Neuronal stem cell (in vitro differentiated cells): ENCODE measurements around the gene SNX24.

Experiments
- DNase-seq: peaks from one replicate; pipeline ENCODE4 v3.0.0-alpha.2; 2013; ENCODE audit warnings: low spot score
- H2AFZ ChIP-seq: one replicate; pipeline ENCODE4 v1.6.1; 2013; ENCODE audit warnings: mild to moderate bottlenecking, low read length, inconsistent platforms
- H2AK5ac ChIP-seq: 2 replicates; pipeline ENCODE4 v1.6.1; 2013; ENCODE audit warnings: low read depth, mild to moderate bottlenecking, inconsistent platforms, low read length, moderate library complexity, mixed read lengths
- H2BK120ac ChIP-seq: 2 replicates; pipeline ENCODE4 v1.6.1; 2013; ENCODE audit warnings: low read depth, mild to moderate bottlenecking, inconsistent platforms, low read length, moderate library complexity, mixed read lengths
- H2BK12ac ChIP-seq: one replicate; pipeline ENCODE4 v1.6.1; 2013; ENCODE audit warnings: low read length, inconsistent platforms
- H2BK15ac ChIP-seq: 2 replicates; pipeline ENCODE4 v1.6.1; 2013; ENCODE audit warnings: mild to moderate bottlenecking, low read length, inconsistent platforms, mixed read lengths
- H2BK5ac ChIP-seq: one replicate; pipeline ENCODE4 v1.6.1; 2013; ENCODE audit warnings: inconsistent platforms, mild to moderate bottlenecking, low read length, moderate library complexity
- H3K14ac ChIP-seq: one replicate; pipeline ENCODE4 v1.6.1; 2013; ENCODE audit warnings: low read length, inconsistent platforms
- H3K18ac ChIP-seq: 2 replicates; pipeline ENCODE4 v1.6.1; 2013; ENCODE audit warnings: low read length, inconsistent platforms
- H3K23ac ChIP-seq: 2 replicates; pipeline ENCODE4 v1.6.1; 2013; ENCODE audit warnings: low read depth, mild to moderate bottlenecking, mixed read lengths, low read length, inconsistent platforms; ENCODE audit not compliant: poor library complexity
- H3K27ac ChIP-seq: replicated peaks from 3 replicates; pipeline ENCODE4 v1.5.1; 2013; ENCODE audit warnings: low read length, inconsistent platforms
- H3K27me3 ChIP-seq, 3 experiments: 2 replicates each; pipeline ENCODE4 v1.6.1; 2013; ENCODE audit warnings: low read length in 3 of 3, mild to moderate bottlenecking in 2 of 3, inconsistent platforms in 1 of 3, low read depth in 1 of 3, mixed read lengths in 1 of 3, moderate library complexity in 1 of 3; ENCODE audit not compliant: control insufficient read depth in 3 of 3, insufficient read depth in 3 of 3
- H3K36me3 ChIP-seq, 2 donors: replicated peaks in 1 of 2; 2 replicates each; pipeline ENCODE4 v1.6.1; 2013; ENCODE audit warnings: low read length in 2 of 2; ENCODE audit not compliant: control insufficient read depth in 2 of 2, insufficient read depth in 2 of 2
- H3K4ac ChIP-seq: 2 replicates; pipeline ENCODE4 v1.6.1; 2013; ENCODE audit warnings: inconsistent platforms, mild to moderate bottlenecking, low read length, moderate library complexity
- H3K4me1 ChIP-seq, 2 donors: 1 replicate in 1 of 2; 2 replicates in 1 of 2; pipeline ENCODE4 v1.6.1; 2013; ENCODE audit warnings: low read length in 2 of 2, low read depth in 1 of 2; ENCODE audit not compliant: control insufficient read depth in 2 of 2, insufficient read depth in 1 of 2
- H3K4me2 ChIP-seq: one replicate; pipeline ENCODE4 v1.6.1; 2013; ENCODE audit warnings: mild to moderate bottlenecking, low read length, inconsistent platforms; ENCODE audit not compliant: insufficient read depth, poor library complexity, severe bottlenecking
- H3K4me3 ChIP-seq, 2 donors: 2 replicates each; pipeline ENCODE4 v1.5.1; 2013; ENCODE audit warnings: low read length in 2 of 2, mild to moderate bottlenecking in 2 of 2, inconsistent platforms in 1 of 2, moderate library complexity in 1 of 2
- H3K79me1 ChIP-seq: one replicate; pipeline ENCODE4 v1.6.1; 2013; ENCODE audit warnings: low read depth, mild to moderate bottlenecking, inconsistent platforms, low read length, moderate library complexity
- H3K9ac ChIP-seq: one replicate; pipeline ENCODE4 v1.6.1; 2013; ENCODE audit warnings: mild to moderate bottlenecking, low read depth, low read length, inconsistent platforms; ENCODE audit not compliant: poor library complexity
- H3K9me3 ChIP-seq, 2 donors: replicated peaks in 1 of 2; 2 replicates each; pipeline versions ENCODE3 to v1.6.1; 2013; ENCODE audit warnings: low read length in 2 of 2, mild to moderate bottlenecking in 2 of 2, inconsistent platforms in 1 of 2, low read depth in 1 of 2, mixed read lengths in 1 of 2, moderate library complexity in 1 of 2; ENCODE audit not compliant: control insufficient read depth in 2 of 2, insufficient read depth in 1 of 2
- H4K8ac ChIP-seq: one replicate; pipeline ENCODE4 v1.6.1; 2013; ENCODE audit warnings: low read depth, mild to moderate bottlenecking, inconsistent platforms, low read length, moderate library complexity
- H4K91ac ChIP-seq: one replicate; pipeline ENCODE4 v1.6.1; 2013; ENCODE audit warnings: low read length, low read depth, mild to moderate bottlenecking, inconsistent platforms; ENCODE audit not compliant: poor library complexity
- WGBS, 2 donors: extraction: QIAGEN DNeasy Blood & Tissue Kit; methylation state at CpG; one replicate each; pipeline ENCODE4 v1.1.7; 2013; ENCODE audit warnings: missing lambda C conversion rate in 2 of 2, mixed read lengths in 1 of 2; ENCODE audit not compliant: insufficient read length in 2 of 2, insufficient replicate concordance in 1 of 2; ENCODE audit errors: extremely low coverage in 2 of 2; 5-methylcytosine and 5-hydroxymethylcytosine counted together

The SNX24 gene

DNA sequence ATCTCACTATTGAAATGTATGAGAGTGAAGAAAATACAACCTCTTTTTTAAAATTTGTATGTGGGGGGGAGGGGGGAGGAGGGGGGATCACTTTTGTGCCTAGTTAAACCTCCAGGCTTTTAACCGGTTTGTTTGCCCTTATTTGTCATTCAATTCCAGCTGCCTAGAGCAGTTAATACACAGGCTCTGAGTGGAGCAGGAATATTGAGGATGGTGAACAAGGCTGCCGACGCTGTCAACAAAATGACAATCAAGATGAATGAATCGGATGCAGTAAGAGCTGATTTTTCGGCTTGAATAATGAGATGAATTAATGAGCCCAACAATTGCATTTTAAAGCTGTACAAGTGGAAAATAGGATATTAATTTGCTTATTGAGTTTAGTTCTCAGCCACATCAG is 28.7 kb upstream of the SNX24 start:
- WGBS, 2 donors: no CpG with 5 or more reads among the region's 5 CpGs
- no peak overlapping the region for H3K9ac ChIP-seq
- no peak for DNase-seq
- no peak overlapping the region for H3K4me3 ChIP-seq
- H3K4me1 ChIP-seq: peaks cover 2 to 4% of the 10 kb centered on the region in 2 donors
- no peak overlapping the region for H3K14ac ChIP-seq
- no peak overlapping the region for H3K4ac ChIP-seq
- no peak overlapping the region for H2BK5ac ChIP-seq
- no peaks in the 10 kb centered on the region for H3K9me3 ChIP-seq
- no peaks in the 10 kb centered on the region for H3K27me3 ChIP-seq
- H2BK15ac ChIP-seq: no peak overlapping the region
- H2AK5ac ChIP-seq: no peak overlapping the region
- no peak overlapping the region for H2AFZ ChIP-seq
- H2BK12ac ChIP-seq: no peak overlapping the region
- H3K23ac ChIP-seq: no peak overlapping the region
- H4K91ac ChIP-seq: no peak overlapping the region
- H3K4me2 ChIP-seq: no peak overlapping the region
- H2BK120ac ChIP-seq: no peak overlapping the region
- H4K8ac ChIP-seq: no peak overlapping the region
- peaks cover 0 to 47% of the 10 kb centered on the region in 2 donors for H3K36me3 ChIP-seq
- no peak overlapping the region for H3K18ac ChIP-seq
- H3K79me1 ChIP-seq: no peaks in the 10 kb centered on the region
- no peak overlapping the region for H3K27ac ChIP-seq

DNA sequence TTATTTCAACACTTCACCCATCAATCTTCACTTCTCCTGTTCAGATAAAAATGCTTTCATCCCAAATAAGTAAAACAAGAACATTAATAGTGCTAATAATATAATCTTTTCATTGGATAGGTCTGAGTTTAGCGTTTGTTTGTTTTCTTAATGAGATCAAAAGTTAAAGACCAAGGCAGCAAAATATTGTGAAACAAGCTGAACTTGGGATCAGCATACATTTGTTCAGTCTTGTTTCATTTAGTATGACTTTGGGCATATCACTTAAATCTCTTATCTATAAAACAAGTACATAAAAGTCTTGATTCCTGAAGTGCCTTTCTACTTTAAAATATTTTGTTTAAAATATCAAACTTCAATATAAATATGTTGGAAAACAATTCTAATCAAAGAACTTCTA is 13.4 kb upstream of the SNX24 start:
- H4K91ac ChIP-seq: no peak overlapping the region
- no peak overlapping the region for H3K27ac ChIP-seq
- H3K14ac ChIP-seq: no peak overlapping the region
- H4K8ac ChIP-seq: no peak overlapping the region
- H3K18ac ChIP-seq: no peak overlapping the region
- no peak overlapping the region for H2BK5ac ChIP-seq
- DNase-seq: no peak
- no peak overlapping the region for H3K9ac ChIP-seq
- no CpG with 5 or more reads among the region's 1 CpG for WGBS, 2 donors
- H3K27me3 ChIP-seq: no peaks in the 10 kb centered on the region
- no peak overlapping the region for H2AK5ac ChIP-seq
- H2BK120ac ChIP-seq: no peak overlapping the region
- no peaks in the 10 kb centered on the region for H3K9me3 ChIP-seq
- no peaks in the 10 kb centered on the region for H3K79me1 ChIP-seq
- no peak overlapping the region for H3K4me2 ChIP-seq
- H3K36me3 ChIP-seq: peaks cover 0 to 37% of the 10 kb centered on the region in 2 donors
- H3K4me3 ChIP-seq: no peak overlapping the region
- no peak overlapping the region for H2AFZ ChIP-seq
- H3K23ac ChIP-seq: no peak overlapping the region
- no peak overlapping the region for H2BK15ac ChIP-seq
- H2BK12ac ChIP-seq: no peak overlapping the region
- no peak overlapping the region for H3K4ac ChIP-seq
- H3K4me1 ChIP-seq: no peaks in the 10 kb centered on the region

DNA sequence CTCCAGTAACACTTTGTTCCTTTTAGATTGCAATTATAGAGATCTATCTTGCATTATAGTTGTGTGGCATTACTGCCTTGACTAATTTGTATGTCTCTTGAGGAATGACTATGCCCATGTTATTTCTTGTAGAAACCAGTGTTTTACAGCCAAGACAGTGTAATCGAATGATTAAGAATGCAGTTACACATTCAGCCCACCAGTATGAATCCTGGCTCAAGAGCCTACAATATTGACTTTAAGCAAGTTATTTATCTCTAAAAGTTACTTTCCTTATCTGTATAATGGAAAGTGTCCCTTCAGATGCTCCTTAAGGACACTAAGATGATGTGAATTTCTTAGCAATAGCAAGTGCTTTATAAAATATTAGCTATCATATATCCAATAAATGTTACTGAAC is 9.7 kb upstream of the SNX24 start:
- no peak overlapping the region for H3K23ac ChIP-seq
- no peak overlapping the region for H2AK5ac ChIP-seq
- no peak overlapping the region for H3K18ac ChIP-seq
- no peak overlapping the region for H2BK15ac ChIP-seq
- no peaks in the 10 kb centered on the region for H3K27me3 ChIP-seq
- peaks cover 0 to 6% of the 10 kb centered on the region in 2 donors for H3K36me3 ChIP-seq
- H4K8ac ChIP-seq: no peak overlapping the region
- WGBS, 2 donors: no CpG with 5 or more reads among the region's 1 CpG
- no peak overlapping the region for H3K27ac ChIP-seq
- H3K4me1 ChIP-seq: no peaks in the 10 kb centered on the region
- no peak overlapping the region for H3K4me2 ChIP-seq
- H2BK5ac ChIP-seq: no peak overlapping the region
- H3K9me3 ChIP-seq: no peaks in the 10 kb centered on the region
- H2BK12ac ChIP-seq: no peak overlapping the region
- no peak overlapping the region for H3K9ac ChIP-seq
- no peak overlapping the region for H3K4me3 ChIP-seq
- no peak overlapping the region for H2AFZ ChIP-seq
- no peak for DNase-seq
- H2BK120ac ChIP-seq: no peak overlapping the region
- no peak overlapping the region for H4K91ac ChIP-seq
- H3K14ac ChIP-seq: no peak overlapping the region
- H3K4ac ChIP-seq: no peak overlapping the region
- no peaks in the 10 kb centered on the region for H3K79me1 ChIP-seq

DNA sequence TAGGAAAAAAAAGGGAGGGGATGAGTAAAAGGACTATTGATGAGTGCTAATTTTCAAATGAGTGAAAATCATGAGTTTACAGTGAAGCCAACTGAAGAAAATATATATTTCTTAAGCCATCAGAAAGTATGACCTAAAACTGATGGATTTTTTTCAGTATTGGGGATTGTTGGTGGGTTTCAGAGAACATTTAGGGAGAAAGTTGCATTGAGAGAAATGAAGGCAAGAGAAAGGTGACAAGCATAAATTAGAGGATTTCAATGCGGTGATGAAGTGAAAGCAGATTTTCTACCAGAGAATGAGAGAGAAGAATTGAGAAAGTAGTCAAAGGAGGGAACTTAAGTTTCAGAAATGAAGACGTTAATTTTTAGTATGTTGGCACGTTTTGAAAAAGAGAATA is 8.5 kb upstream of the SNX24 start:
- no peak overlapping the region for H3K14ac ChIP-seq
- H3K79me1 ChIP-seq: no peaks in the 10 kb centered on the region
- H2AFZ ChIP-seq: no peak overlapping the region
- no peak for DNase-seq
- H2BK15ac ChIP-seq: no peak overlapping the region
- H3K4me2 ChIP-seq: no peak overlapping the region
- no CpG with 5 or more reads among the region's 3 CpGs for WGBS, 2 donors
- no peak overlapping the region for H3K9ac ChIP-seq
- H3K4me1 ChIP-seq: no peaks in the 10 kb centered on the region
- no peak overlapping the region for H2BK5ac ChIP-seq
- H4K91ac ChIP-seq: no peak overlapping the region
- no peak overlapping the region for H3K23ac ChIP-seq
- H3K9me3 ChIP-seq: no peaks in the 10 kb centered on the region
- no peak overlapping the region for H3K27ac ChIP-seq
- H3K27me3 ChIP-seq: no peaks in the 10 kb centered on the region
- H3K36me3 ChIP-seq: no peaks in the 10 kb centered on the region
- H3K18ac ChIP-seq: no peak overlapping the region
- no peak overlapping the region for H2AK5ac ChIP-seq
- H3K4me3 ChIP-seq: no peak overlapping the region
- H4K8ac ChIP-seq: no peak overlapping the region
- no peak overlapping the region for H2BK12ac ChIP-seq
- no peak overlapping the region for H3K4ac ChIP-seq
- no peak overlapping the region for H2BK120ac ChIP-seq
